Fibroblast of villous mesenchyme (primary cell): ENCODE data around the gene BLOC1S6. TPM values are rescaled to one million over a fixed set of nuclear protein-coding genes. Genes with fewer than 3 reads are reported as not detected.
A peak's percentile ranks its signal among the peaks of the same experiment; 100 is the strongest.

Experiments
- DNase-seq: peaks from one replicate; pipeline ENCODE4 v3.0.0-alpha.2; 2010; ENCODE audit warnings: low read depth
- H3K4me3 ChIP-seq: 2 replicates; pipeline ENCODE4 v1.5.1; 2011; ENCODE audit warnings: low read depth, mild to moderate bottlenecking, low read length
- CTCF ChIP-seq: IDR thresholded peaks from 2 replicates; pipeline ENCODE4 v1.5.1; 2012; ENCODE audit warnings: low read depth, mild to moderate bottlenecking, low read length; ENCODE audit not compliant: insufficient read depth
- total RNA-seq: library from RNA; depleted of rRNA; stranded (reverse); fragments of >200 nt; gene quantifications from 2 replicates; pipeline ENCODE4 v1.2.3, GENCODE V29; 2012

Gene BLOC1S6
- total RNA-seq, 1 donor = 87.2 TPM

- DNase-seq = peak; percentile 20
- TF ChIP-seq CTCF = peak; percentile 52
- H3K4me3 ChIP-seq = no peak overlapping the region
These were observed 13.1 kb upstream of the BLOC1S6 start for GRCh38 chr15:45573961-45574629.

- no peak for TF ChIP-seq CTCF
- DNase-seq = no peak
- H3K4me3 ChIP-seq = no peak overlapping the region
These were observed 5.3 kb upstream of the BLOC1S6 start for GRCh38 chr15:45581919-45582318.

GRCh38 chr15:45583731-45584639 lies 3.2 kb upstream of the BLOC1S6 start:
- DNase-seq = no peak
- H3K4me3 ChIP-seq = no peak overlapping the region
- TF ChIP-seq CTCF = no peak

GRCh38 chr15:45585069-45585791 lies 1.9 kb upstream of the BLOC1S6 start:
- DNase-seq = no peak
- TF ChIP-seq CTCF = no peak
- no peak overlapping the region for H3K4me3 ChIP-seq

- peak overlapping the region; percentile 95 for H3K4me3 ChIP-seq
- TF ChIP-seq CTCF = no peak
- DNase-seq = no peak
These were observed 1.1 kb upstream of the BLOC1S6 start for GRCh38 chr15:45586125-45586524.

- TF ChIP-seq CTCF = no peak
- no peak for DNase-seq
- peak overlapping the region; percentile 95 for H3K4me3 ChIP-seq
These were observed 531 bp upstream of the BLOC1S6 start for GRCh38 chr15:45586601-45587094.
